ENCODE results near the gene LAG3. TPM values are rescaled to one million over a fixed set of nuclear protein-coding genes. Genes with fewer than 3 reads are reported as not detected.

The LAG3 gene
- total RNA-seq, 4 donors from 2014 or later: 0.60 to 1.4 TPM; not detected in 2

DNA sequence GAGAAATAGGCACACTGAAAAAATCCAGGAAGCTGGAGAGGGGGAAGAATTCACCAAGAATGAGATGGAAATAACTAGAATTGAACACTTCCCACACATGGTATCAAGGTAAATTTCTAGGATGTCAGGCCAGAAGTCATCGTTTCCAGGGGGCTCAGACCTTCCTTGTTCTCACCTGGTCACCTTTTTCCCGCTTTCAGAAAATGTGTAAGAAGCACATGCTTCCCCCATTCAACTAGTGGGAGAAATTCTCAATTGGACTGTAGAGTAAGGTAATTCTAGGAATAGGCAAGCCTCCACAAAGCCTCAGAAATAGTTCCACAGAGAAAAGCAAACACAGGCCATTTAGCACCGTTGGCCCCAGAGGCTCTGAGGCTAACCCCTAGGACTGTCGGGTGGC, 8.9 kb upstream of the LAG3 start:
- WGBS: 47% methylated on average over 4 of the region's 4 CpGs
- Histone ChIP-seq H3K4me1 (peaks cover 40% of the 10 kb centered on the region), H3K36me3 (no peaks in the 10 kb centered on the region), H3K27me3 (no peaks in the 10 kb centered on the region), H3K4me3 (no peak overlapping the region), H3K27ac (peak overlapping the region; percentile 95), H3K9me3 (no peaks in the 10 kb centered on the region)
- DNase-seq (ENCODE audit: low spot score in 2 of 2): no peak
- TF ChIP-seq EP300 (IDR thresholded peaks at IDR 0.05) (no peak), POLR2A (IDR thresholded peaks at IDR 0.05) (no peak), POLR2AphosphoS5 (IDR thresholded peaks at IDR 0.05) (no peak)
- TF ChIP-seq, protein P1, sequence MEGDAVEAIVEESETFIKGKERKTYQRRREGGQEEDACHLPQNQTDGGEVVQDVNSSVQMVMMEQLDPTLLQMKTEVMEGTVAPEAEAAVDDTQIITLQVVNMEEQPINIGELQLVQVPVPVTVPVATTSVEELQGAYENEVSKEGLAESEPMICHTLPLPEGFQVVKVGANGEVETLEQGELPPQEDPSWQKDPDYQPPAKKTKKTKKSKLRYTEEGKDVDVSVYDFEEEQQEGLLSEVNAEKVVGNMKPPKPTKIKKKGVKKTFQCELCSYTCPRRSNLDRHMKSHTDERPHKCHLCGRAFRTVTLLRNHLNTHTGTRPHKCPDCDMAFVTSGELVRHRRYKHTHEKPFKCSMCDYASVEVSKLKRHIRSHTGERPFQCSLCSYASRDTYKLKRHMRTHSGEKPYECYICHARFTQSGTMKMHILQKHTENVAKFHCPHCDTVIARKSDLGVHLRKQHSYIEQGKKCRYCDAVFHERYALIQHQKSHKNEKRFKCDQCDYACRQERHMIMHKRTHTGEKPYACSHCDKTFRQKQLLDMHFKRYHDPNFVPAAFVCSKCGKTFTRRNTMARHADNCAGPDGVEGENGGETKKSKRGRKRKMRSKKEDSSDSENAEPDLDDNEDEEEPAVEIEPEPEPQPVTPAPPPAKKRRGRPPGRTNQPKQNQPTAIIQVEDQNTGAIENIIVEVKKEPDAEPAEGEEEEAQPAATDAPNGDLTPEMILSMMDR (IDR thresholded peaks at IDR 0.05): no peak

DNA sequence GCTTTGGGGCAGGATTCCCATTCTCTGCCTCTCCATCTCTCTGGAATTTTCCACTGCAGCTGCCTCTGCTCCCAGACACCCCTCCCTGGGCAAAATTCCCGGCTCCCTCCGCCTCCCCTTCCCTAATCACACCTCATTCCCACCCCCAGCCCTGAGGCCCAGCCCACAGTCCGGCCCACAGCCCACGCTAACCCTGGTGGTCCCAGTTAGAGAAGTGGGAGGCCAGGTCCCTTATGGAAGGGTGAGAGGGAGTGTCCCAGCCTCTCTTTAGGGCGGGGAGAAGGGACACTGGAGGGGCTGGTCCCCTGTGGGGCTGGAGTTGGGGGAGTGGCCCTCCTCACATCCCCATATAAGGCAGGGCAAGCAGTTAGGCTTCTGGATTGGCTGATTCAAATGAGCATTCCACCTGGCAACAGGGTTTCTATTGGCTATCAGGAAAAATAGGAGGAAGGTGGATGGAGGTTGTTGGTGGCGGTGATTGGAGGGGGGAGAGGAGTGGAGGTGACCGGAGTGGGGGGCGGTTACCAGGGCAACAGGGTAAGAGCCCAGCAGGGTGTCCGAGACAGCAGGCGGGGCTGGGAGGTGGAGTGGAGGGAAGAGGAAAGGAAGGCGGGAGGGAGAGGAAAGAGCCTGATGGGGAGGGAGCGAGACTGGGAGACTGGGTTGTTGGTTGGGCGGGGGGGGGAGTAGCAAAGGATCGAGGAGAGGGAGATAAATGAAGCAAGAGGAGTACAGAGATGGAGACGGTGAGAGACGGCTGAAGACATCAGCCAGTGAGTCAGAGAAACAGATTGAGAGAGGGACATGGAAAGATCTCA, 8.1 kb upstream of the LAG3 start:
- peaks cover 48% of the 10 kb centered on the region for H3K4me1 ChIP-seq
- peak; percentile 95 to 97 for DNase-seq (ENCODE audit: low spot score in 2 of 2)
- TF ChIP-seq POLR2AphosphoS5 (IDR thresholded peaks at IDR 0.05): no peak
- no peak for TF ChIP-seq POLR2A (IDR thresholded peaks at IDR 0.05)
- TF ChIP-seq, protein P1 (IDR thresholded peaks at IDR 0.05): no peak
- TF ChIP-seq EP300 (IDR thresholded peaks at IDR 0.05): no peak
- no peaks in the 10 kb centered on the region for H3K27me3 ChIP-seq
- peak overlapping the region; percentile 95 for H3K27ac ChIP-seq
- H3K4me3 ChIP-seq: peak overlapping the region; percentile 37
- no peaks in the 10 kb centered on the region for H3K9me3 ChIP-seq
- H3K36me3 ChIP-seq: no peaks in the 10 kb centered on the region
- 4% methylated on average over 16 of the region's 16 CpGs for whole genome bisulfite sequencing

DNA sequence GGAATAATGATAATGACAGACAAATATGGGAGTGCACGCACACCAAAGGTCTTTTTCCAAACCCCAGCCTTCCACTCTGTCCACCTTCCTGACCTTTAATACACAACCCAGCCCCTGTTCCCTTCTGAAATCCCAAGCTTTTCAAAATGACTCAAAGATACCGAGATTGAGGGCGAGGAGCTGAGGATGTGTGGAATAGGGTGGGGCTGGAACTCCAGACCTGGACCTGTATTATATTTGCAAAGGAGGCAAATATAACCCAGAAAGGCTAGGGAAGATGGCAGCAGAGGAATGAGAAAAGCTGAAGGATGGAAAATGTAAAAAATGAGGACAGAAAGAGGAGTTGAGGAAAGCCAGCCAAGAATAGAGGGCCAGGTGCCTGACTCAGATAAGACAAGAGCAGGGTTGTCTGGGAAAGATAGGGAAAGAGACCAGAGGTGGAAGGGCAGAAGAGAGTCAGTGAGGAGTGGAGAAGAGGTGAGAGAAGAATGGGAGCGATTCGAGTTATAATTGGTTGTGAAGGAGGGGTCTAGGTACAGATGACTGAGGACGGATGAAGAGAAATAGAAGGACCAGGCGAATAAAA, 7.2 kb upstream of the LAG3 start:
- TF ChIP-seq POLR2AphosphoS5 (IDR thresholded peaks at IDR 0.05): no peak
- no peak for TF ChIP-seq EP300 (IDR thresholded peaks at IDR 0.05)
- TF ChIP-seq, protein P1 (IDR thresholded peaks at IDR 0.05): no peak
- TF ChIP-seq POLR2A (IDR thresholded peaks at IDR 0.05): no peak
- H3K27me3 ChIP-seq: no peaks in the 10 kb centered on the region
- peak overlapping the region; percentile 95 for H3K27ac ChIP-seq
- DNase-seq (ENCODE audit: low spot score in 2 of 2): no peak
- peak overlapping the region; percentile 79 for H3K4me3 ChIP-seq
- peaks cover 57% of the 10 kb centered on the region for H3K4me1 ChIP-seq
- WGBS: 25% methylated on average over 7 of the region's 7 CpGs
- no peaks in the 10 kb centered on the region for H3K9me3 ChIP-seq
- peaks cover 7% of the 10 kb centered on the region for H3K36me3 ChIP-seq

DNA sequence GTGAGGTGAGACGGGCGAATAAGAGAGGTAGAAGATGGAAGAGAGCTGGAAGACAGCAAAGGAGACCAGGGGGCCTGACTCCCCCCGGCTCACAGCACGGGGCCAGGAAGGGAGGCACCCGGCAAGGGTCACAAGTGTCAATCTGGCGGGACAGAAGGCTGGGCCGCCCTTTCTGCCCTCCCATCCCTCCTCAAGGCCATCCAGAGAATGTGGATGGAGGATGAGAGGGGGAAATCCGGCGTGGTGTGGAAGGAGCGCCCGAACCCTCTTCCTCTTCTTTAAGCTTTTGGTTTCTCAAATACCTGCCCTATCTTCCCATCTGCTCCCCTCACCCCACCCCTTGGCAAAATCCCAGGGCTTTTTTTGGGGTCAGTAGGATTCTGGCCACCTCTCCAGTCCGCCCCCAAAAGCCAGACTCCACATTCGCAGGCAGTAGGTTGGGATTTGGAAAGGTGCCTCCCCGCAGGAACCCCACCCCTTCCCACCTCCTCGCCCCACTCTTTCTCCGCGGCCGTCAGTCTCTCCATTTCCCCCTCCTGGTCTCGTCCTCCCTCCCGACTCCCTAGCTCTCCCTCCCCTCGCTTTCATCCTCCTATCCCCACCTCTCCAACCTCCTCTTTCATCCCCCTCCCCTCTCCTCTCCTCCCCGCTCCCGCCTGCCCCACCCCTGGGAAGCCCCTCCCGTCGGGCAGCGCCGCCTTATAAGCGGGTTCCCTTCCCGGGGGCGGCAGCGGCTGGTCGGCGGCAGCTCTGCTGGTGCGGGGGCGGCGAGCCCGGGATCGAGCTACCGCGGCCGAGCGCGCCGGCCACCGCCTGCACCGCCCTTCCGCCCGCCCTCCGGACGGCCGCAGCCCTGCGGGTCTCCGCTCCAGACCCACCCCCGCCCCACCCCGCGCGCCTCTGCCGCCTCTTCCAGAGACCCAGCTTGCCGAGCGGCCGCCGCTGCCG, 6.4 kb upstream of the LAG3 start, which contains the start of gene PTMS:
TSS of gene PTMS (plus strand) at position 730 of the 948 bp plus-strand sequence. CDS start 343 bp downstream, outside the sequence.
- 3% methylated on average over 33 of the region's 63 CpGs for WGBS
- peaks cover 14% of the 10 kb centered on the region for H3K36me3 ChIP-seq
- H3K27ac ChIP-seq: peak within 1 kb of the TSS; percentile 95
- TF ChIP-seq, protein P1 (IDR thresholded peaks at IDR 0.05): no peak
- TF ChIP-seq POLR2A (IDR thresholded peaks at IDR 0.05) (peak in 1 of 2 donors; percentile 41), EP300 (IDR thresholded peaks at IDR 0.05) (no peak), POLR2AphosphoS5 (IDR thresholded peaks at IDR 0.05) (no peak)
- H3K4me1 ChIP-seq: peaks cover 62% of the 10 kb centered on the region
- H3K27me3 ChIP-seq: no peaks in the 10 kb centered on the region
- no peaks in the 10 kb centered on the region for H3K9me3 ChIP-seq
- DNase-seq (ENCODE audit: low spot score in 2 of 2): peak; percentile 86 to 87
- H3K4me3 ChIP-seq: peak within 1 kb of the TSS; percentile 79
